D721Med (cell line): Measurements from ENCODE around the gene ERAP2.

ENCODE experiments used
- DNase-seq: peaks from one replicate; pipeline ENCODE4 v3.0.0; 2011; ENCODE audit warnings: low spot score; ENCODE audit not compliant: insufficient read length
- FAIRE-seq: peaks from 2 replicates; lab custom pipeline; 2011; peaks lifted over from hg19 to GRCh38; lab: Jason Lieb, UNC
- TF ChIP-seq, protein P1 (sequence below): IDR thresholded peaks from 2 replicates; pipeline ENCODE4 v1.5.1; 2012; ENCODE audit warnings: mild to moderate bottlenecking, control low read depth; ENCODE audit not compliant: insufficient read depth; ENCODE audit errors: missing control alignments

Gene ERAP2

GRCh38 chr5:96855031-96855872 is 21.0 kb upstream of the ERAP2 start:
- FAIRE-seq (no peak), DNase-seq (no peak)
- TF ChIP-seq, protein P1, sequence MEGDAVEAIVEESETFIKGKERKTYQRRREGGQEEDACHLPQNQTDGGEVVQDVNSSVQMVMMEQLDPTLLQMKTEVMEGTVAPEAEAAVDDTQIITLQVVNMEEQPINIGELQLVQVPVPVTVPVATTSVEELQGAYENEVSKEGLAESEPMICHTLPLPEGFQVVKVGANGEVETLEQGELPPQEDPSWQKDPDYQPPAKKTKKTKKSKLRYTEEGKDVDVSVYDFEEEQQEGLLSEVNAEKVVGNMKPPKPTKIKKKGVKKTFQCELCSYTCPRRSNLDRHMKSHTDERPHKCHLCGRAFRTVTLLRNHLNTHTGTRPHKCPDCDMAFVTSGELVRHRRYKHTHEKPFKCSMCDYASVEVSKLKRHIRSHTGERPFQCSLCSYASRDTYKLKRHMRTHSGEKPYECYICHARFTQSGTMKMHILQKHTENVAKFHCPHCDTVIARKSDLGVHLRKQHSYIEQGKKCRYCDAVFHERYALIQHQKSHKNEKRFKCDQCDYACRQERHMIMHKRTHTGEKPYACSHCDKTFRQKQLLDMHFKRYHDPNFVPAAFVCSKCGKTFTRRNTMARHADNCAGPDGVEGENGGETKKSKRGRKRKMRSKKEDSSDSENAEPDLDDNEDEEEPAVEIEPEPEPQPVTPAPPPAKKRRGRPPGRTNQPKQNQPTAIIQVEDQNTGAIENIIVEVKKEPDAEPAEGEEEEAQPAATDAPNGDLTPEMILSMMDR: no peak

DNA sequence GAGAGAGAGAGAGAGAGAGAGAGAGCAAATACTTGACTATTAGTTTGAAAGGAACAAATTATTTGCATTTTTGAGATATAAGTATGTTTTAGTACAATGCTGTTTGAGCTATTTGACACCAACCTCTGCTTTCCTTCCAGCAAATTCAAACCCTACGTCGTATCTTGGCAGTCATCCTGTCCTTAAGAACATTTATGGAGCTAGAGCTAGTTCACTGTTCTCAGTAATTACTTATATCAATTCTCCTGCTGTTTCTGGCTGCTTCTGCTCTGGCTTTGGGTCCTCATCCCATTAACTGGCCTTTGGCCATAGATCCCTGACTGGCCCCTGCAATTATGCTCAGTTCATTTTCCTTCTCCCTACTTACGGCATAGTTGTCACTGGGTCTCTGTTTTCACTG is 19.9 kb upstream of the ERAP2 start:
- TF ChIP-seq, protein P1: no peak
- no peak for FAIRE-seq
- no peak for DNase-seq

DNA sequence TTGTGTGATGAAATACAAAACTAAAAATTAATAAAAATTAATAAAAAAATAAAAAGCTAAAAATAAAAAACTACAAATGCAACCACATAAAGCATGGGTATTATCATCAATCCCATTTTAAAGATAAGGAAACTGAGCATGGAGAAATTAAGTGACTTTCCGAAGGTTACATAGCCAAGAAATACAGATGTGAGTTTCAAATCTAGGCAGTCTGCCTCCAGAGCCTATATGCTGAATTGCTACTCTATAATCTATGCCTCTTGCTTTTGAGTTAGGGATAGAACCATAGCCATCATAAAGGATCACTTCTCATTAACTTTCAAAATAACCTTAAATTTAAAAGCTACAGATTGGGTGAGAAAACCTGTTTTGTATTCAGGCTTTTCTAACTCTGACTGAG is 18.8 kb upstream of the ERAP2 start:
- TF ChIP-seq, protein P1: no peak
- FAIRE-seq: no peak
- DNase-seq: no peak

DNA sequence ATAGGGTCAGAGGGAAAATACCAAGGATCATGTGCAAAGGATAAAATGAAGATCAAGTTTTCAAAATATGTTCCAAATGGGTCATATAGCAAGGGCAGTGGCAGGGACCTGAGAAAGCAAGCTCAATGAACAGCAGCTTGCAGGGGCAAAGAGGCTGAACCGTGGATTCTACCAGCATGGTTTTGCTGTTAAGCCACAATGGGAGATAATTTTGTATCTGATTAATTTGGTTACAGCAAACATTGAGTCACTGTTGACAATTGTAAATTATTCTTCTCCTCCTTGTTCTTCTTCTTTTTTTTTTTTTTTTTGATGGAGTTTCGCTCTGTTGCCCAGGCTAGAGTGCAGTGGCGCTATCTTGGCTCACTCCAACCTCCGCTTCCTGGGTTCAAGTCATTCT is 18.4 kb upstream of the ERAP2 start:
- no peak for FAIRE-seq
- DNase-seq: no peak
- TF ChIP-seq, protein P1: no peak

DNA sequence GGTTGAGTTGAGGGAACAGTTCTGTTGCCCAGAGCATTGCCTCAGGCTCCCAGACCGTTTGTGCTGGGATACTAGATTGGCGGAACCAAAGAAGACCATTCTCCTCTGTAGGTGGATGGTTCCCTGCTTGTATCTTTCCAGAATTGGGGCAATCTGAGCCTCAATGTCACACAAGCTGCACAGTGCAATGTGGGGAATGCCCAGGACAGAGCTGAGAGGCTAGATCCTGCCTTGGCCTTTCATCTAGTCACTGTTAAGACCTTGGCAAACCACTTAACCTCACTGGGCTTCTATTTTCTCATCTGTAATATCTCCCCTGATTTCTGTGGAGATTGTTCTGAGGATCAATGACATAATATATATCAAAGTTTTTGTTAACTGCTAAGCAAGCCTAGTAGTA is 16.9 kb upstream of the ERAP2 start:
- FAIRE-seq (no peak), DNase-seq (no peak)
- TF ChIP-seq, protein P1: no peak

DNA sequence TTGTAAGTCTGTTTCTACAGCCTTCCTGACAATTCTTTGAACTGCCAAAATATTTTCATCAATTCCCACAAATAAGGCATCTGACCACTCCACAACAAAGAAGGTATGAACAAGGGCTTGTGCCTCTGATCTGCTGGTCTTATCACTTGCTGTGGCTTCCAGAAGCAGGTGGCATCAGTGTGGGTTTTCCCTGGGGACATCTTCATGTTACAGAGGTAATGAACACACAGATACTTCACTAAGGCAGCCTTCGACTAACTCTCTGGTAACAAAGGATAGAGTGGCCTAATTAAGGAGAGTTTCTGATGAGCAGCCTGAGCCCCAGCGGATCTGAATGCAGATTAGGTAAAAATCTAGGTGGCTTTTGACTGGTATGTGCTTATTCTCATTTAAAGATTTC is 15.2 kb upstream of the ERAP2 start:
- no peak for DNase-seq
- no peak for FAIRE-seq
- TF ChIP-seq, protein P1: no peak

- TF ChIP-seq, protein P1: no peak
- no peak for FAIRE-seq
- DNase-seq: no peak
Measured at GRCh38 chr5:96863114-96863513, 13.2 kb upstream of the ERAP2 start.
